ENCODE measurements around the gene GABRR3.

- TF ChIP-seq CTCF (IDR thresholded peaks at IDR 0.05; ENCODE audit: poor library complexity, severe bottlenecking): no peak
- TF ChIP-seq TAF1 (IDR thresholded peaks at IDR 0.05; ENCODE audit: low read depth): no peak
- TF ChIP-seq EZH2 (IDR thresholded peaks at IDR 0.05; ENCODE audit: borderline replicate concordance, insufficient read depth, low read length, poor library complexity, severe bottlenecking): no peak
- TF ChIP-seq SMC3 (conservative IDR thresholded peaks at IDR 0.05; ENCODE audit: poor library complexity): no peak
- no peak for TF ChIP-seq EP300 (conservative IDR thresholded peaks at IDR 0.05; ENCODE audit: poor library complexity, severe bottlenecking)
- no peak for TF ChIP-seq POLR2AphosphoS5 (IDR thresholded peaks at IDR 0.05)
- TF ChIP-seq RAD21 (conservative IDR thresholded peaks at IDR 0.05): no peak
- TF ChIP-seq REST (IDR thresholded peaks at IDR 0.05; ENCODE audit: borderline replicate concordance): no peak
These were observed 67.1 kb downstream of the GABRR3 start for GRCh38 chr3:97967966-97968365.

All from neural cell (in vitro differentiated cells).